Kidney tubule cell (primary cell): Measurements from ENCODE around the gene FAAP100.
"Not testable (repeated sequence)": the region's sequence is repeated elsewhere in the genome, so short reads cannot be mapped to it uniquely, and the experiment has no call there.

ENCODE experiments used
- DNase-seq: peaks from one replicate; pipeline ENCODE4 v3.0.0-alpha.2; 2018; ENCODE audit warnings: low spot score

FAAP100 gene, protein sequence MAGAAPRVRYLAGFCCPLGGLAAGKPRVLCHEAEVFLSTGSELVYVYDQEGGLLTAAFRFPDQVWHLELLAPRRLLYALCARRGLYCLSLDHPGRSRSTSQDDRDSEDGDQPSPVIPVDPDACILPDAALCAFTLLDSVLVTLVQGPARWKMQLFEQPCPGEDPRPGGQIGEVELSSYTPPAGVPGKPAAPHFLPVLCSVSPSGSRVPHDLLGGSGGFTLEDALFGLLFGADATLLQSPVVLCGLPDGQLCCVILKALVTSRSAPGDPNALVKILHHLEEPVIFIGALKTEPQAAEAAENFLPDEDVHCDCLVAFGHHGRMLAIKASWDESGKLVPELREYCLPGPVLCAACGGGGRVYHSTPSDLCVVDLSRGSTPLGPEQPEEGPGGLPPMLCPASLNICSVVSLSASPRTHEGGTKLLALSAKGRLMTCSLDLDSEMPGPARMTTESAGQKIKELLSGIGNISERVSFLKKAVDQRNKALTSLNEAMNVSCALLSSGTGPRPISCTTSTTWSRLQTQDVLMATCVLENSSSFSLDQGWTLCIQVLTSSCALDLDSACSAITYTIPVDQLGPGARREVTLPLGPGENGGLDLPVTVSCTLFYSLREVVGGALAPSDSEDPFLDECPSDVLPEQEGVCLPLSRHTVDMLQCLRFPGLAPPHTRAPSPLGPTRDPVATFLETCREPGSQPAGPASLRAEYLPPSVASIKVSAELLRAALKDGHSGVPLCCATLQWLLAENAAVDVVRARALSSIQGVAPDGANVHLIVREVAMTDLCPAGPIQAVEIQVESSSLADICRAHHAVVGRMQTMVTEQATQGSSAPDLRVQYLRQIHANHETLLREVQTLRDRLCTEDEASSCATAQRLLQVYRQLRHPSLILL

DNA sequence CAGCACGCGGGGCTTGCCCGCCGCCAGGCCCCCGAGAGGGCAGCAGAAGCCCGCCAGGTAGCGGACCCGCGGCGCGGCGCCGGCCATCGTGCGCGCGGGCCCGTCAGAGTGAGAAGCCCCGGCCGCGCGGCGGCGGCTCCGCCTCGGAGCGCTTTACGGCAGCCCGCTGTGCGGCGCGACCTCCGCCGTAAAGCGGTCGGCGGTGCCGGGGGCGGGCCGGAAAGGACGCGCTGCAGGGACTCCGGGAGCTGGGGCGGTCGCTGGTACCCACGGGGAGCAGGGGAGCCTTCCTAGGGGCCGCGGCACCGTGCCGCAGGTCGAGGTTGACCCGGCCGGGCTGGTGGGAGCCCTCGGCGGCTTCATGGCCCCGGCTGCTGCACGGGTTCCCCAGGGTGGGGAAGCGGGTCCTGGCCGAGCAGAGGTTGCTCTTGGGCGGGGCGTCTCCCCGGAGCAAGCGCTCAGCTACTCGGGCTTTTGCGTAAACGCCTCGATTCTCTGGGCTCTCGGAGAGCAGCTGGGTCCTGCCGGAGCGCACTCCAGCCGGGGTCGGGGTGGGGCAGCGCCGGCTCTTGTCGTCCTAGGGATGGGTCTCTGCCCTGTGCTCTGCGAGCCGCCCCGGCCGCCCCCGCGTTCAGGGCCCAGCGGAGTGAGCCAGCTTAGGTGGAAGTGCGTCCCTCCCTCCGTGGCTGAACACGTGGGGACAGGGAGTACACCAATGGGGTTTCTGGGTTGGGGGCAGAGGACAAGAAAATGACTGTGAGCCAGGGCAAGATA, at the start of gene FAAP100:
FAAP100 (minus strand) TSS at position 110 of the 774 bp plus-strand sequence; CDS start at position 87, 23 bp downstream.
- peak; percentile 86 for DNase-seq

DNA sequence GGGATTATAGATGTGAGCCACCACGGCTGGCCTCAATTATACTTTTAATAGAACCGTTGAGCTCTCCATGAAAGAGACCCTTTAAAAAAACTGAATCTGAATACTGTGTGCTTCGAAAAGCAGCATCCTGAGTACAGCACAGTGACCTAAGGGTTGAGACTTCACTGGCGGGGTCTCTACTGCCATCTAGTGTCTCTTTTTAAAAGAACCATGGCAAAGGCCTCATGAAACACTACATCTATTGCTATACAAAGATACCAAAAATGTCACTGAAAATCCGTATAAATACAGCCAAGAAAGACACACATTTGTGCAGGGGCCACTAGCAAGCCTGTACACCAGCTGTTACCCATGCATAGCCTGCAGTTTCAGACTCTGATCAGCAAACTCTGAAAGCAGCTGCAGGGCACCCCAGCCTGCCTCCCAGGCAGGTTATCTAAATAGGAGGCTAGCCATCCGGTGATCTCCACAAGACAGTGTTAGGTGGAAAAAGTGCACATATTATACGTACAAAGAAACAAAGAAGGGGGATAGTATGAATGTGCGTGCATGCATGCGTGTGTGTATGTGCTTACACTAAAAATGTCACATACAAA, 49.5 kb upstream of the FAAP100 start:
- peak; percentile 76 for DNase-seq

DNA sequence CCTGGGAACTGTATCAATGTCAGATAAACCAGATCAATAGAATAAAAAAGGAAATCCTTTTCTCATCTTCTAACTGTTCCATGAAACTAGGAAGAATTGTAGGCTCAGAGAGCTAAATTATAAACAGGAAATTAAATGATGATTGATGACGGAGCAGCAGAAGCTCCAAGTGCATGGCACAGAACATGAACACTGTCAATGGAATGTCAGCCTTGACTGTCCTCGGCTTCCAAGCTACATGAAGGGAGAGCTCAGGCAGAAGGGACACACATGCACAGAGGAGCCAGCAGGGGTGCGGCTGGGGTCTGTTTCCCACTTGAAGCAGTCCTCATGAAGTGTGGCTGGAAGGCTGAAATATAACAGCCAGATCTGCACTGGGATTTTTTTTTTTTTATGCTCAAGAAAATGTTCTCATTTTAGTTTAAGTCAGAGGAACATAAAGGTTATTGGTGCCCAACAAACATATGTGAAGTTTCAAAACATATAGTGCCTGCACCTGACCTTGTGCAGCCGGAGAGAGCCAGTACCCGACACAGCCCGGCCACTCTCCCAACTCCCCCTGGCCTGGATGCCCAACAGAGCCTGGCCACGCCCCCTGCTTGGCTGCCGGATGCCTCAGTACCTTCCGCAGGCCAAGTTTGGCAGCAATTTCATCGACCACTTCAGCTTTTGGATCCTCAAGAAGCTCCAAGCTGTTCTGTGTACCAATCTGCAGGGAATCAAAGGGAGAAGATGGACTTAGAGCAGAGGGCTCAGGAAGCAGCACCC, 47.8 kb upstream of the FAAP100 start:
- peak; percentile 36 for DNase-seq

DNA sequence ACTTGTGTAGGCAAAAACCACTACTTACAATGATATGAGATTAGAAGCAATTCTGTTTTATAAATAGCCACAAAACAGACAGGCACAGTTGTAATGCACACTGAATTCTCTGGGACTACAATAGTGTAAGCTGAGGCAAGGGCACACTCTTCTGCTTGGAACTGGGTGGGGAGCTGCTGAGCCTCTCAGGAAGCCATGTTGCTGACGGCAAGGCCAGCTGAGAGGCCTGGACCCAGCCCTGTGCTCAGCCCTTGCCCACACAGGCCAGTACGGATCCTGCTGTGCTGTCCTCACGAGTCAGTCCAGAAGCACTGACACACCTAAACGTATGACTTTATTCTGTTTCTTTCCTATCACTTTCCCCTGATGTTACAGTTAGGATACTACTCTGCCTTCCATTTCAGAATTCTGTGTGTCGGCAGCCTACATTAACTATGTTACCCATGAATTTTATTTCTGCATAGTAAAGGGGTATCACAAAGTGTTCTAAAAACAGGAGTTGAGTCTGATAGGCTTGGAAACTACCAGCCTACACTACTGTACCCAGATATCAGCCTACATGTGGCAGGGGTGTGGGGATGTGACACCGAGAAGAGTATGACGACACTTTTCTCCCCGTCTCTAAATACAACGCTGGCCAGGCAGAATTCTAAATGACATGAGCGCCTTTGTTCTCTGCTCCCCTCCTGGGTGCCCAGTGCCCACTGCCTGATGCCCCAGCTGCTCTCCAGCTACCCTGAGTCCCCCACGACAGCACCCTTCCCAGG, 41.1 kb upstream of the FAAP100 start:
- DNase-seq = no peak

DNA sequence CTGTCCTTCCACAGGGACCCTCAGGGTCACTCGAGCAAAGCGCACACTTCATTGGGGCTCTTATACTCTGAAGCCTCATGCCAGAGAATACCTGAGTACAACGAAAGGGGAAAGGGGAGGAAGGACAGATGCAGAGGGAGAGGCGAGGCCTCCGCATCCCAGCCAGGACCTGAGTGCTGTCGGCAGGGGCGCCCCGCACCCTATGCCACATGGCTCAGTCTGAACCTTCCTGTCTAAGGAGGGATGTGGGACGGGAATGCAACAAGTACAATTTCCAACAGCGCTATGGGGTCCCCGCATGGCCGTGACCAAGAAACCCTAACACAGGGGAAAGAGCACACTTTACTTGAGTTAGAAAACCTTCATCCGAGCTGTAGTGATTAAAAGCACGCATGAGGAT, 39.8 kb upstream of the FAAP100 start:
- DNase-seq = no peak

DNA sequence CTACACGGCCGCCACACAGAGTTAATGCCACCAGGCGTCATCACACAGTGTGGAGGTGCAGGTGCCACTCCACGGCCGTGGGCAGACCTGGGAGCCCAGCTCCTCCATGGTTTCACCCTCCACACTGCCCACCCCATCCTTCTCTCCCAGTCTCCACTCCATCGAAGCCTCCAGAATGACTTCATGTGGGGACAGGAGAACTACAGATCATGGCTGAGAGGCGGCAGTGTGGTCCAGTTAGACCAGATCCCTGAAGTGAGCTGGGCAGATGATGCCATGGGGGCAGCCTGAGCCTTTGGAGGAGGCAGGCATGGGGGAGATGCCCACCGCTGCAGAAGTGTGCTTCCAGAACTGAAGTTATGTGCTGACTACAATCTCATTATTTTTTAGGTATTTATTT, 38.0 kb upstream of the FAAP100 start:
- DNase-seq = no peak

DNA sequence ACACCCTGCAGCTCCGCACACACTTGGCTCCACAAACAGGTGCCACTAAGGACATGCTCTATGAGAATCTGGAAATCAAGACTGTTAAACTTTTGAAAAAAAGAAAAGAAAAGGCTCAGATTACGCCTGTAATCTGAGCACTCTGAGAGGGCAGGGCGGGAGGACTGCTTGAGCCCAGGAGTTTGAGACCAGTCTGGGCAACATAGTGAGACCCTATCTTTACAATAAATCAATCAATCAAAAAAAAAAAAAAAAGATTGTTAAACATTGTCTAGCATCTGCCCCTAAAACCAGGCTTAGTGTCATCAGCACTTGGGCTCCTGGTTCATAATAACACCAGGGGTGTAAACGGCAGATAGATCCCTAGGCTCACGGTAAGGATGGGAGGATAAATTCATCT, 37.5 kb upstream of the FAAP100 start:
- no peak for DNase-seq

DNA sequence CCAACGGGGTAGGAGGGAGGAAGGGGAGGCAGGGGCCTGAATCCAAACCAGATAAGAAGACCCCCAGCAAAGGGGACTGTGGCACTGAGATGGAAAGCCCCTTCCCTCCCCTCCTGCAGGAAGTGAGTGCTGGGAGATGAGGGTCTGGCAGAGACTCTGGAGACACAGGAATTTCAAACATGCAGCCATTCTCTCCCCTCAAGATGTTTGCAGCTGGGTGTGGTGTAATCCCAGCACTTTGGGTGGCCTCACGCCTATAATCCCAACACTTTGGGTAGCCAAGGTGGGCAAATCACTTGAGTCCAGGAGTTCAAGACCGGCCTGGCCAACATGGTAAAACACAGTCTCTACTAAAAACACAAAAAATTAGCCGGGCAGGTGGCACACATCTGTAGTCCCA, 33.9 kb upstream of the FAAP100 start:
- no peak for DNase-seq

DNA sequence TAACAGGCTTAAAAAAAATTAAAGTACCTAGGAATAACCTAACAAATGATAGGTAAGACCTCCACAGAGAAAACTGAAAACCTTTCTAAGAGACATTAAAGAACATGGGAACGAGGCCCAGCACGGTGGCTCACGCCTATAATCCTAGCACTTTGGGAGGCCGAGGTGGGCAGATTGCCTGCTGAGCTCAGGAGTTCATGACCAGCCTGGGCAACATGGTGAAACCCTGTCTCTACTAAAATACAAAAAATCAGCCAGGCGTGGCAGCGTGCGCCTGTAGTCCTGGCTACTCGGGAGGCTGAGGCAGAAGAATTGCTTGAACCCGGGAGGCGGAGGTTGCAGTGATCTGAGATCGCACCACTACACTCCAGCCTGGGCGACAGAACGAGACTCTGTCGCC, 32.6 kb upstream of the FAAP100 start:
- not testable (repeated sequence) for DNase-seq

DNA sequence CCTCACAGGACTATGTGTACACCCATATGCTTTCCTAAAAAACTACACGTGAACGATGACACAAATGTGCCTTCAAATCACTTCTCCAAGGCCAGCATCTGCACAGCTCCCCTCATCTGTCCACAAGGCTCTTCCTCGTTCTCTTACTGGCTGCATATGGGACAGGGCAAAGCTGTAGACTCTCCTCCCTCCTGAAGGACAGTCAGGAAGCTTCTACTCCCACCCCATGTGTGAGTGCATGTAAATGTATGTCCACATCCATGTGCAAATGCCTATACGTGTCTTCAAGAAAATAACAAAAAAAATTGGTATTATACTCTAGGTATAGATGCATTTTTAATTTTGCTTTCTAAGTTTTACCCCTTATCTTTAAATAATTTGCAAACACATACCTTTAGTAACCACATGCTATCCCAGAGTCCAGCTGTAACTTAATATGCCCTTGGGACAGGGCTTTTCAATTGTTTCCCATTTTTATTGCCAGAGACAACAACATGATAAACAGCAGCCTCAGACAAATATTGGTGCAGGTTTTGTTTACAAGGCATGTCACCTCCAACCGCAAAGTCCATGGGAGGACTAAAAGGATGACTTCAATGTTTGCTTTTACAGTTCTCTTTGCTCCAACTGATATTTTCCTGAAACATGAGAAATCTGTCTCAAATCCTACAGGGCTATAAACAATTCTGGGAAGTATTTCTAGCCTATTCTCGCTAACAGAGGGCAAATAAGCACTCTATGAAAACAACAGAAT, 31.6 kb upstream of the FAAP100 start:
- DNase-seq = no peak

DNA sequence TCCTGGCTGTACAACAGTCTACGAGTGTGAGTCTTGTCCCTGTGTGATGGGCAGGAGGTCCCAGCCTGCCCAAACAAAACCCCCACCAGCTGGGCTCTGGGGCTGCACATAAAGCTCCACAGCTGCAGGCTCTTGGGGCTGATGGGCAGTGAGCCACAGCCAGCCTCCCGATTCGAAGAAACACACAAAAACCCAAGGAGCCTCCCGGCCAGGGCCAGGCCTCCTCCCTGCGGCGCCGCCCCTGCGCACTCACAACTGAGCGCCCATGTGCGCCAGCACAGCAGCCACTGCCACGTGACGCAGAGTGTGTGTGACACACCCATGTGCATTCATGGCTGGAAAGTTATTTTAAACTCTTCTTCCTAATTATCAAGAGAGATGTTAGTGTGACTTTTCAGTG, 30.6 kb upstream of the FAAP100 start:
- DNase-seq = no peak

DNA sequence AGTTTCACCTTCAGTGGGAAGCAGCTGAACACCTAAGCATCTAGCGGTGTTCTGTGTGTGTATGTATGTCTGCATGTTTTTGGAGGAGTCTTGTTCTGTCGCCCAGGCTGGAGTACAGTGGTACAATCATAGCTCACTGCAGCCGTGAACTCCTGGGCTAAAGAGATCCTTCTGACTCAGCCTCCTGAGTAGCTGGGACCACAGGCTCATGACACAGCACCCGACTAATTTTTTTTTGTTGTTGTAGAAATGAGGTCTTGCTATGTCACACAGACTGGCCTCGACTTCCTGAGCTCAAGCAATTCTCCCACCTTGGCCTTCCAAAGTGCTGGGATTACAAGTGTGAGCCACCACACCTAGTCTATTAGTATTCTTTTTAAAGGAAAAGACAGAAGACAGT, 30.2 kb upstream of the FAAP100 start:
- peak; percentile 68 for DNase-seq

DNA sequence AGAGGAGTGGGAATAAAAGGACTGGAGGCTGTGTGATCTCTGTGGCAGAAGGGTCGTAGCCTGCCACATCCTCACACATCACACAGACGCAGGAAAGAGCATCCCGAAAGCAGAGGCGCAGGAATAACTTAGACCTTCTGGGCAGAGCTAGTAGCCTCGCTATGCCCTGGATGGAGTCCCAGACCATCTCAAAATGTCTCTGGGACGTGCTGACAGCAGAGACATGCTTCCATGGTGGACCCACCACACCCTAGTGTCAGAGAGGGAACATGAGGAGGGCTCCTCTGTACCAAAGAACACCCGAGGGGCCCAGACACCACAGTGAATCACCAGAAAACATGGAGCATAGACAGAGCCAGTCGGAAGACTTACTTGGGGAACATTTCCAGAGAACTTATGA, 29.6 kb upstream of the FAAP100 start:
- no peak for DNase-seq

DNA sequence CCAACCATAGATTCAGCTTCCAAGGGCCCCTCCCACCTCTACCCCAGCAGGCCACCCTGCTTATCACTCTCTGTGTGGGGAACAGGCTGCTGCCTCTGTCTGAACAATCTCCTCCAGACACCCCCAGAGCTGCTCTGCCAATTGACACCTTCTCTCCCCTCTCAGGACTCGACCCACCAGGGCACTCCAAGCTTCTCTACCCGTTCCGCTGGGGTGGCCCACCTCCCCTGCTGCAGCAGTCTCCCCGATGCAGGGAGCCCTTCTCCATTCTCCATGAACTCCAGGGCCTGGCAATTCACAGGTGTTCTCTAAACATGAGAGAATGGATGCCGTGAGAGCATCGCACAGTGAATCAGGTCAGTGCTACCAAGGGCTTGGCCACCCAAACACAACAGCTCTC, 28.3 kb upstream of the FAAP100 start:
- no peak for DNase-seq

DNA sequence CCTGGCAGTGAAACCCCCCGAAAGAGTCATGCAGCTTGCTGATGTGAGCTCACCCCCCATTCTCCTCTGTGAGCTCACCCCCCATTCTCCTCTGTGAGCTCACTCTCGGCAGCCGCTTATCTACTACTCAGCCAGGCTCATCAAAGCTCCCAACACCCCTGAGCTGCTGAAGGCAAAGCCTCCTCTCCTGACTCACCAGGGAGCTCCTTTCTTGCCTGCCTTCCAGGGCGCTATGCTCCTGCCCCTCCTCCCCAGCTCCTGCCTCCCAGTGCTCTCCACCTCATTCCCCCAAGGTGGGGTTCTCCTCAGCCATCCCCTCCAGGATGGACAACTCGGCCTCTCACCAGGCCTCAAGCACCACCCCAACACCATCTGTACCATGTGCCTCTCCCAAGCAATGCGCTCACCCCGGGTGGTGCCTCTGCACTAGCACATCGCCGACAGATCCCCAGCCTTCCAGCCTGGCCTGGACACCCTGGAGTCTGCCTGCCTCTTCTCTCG, 27.7 kb upstream of the FAAP100 start:
- DNase-seq = peak; percentile 50

DNA sequence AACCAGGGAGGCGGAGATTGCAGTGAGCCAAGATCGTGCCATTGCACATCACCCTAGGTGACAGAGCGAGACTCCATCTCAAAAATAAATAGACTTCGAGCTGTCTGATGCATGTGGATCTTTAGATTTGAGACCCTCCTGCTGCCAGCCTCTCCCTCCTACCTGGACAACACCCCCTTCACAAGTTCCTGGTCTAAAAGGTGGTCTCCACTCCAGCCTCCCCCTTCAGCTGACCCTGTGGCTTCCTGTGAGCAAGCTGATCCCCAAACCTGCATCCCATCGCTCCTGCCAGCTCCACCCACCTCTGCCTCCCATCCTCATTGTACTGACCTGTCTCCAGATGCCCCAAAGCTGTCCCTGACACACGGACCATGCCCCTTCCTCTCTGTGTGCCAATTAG, 27.1 kb upstream of the FAAP100 start:
- no peak for DNase-seq

DNA sequence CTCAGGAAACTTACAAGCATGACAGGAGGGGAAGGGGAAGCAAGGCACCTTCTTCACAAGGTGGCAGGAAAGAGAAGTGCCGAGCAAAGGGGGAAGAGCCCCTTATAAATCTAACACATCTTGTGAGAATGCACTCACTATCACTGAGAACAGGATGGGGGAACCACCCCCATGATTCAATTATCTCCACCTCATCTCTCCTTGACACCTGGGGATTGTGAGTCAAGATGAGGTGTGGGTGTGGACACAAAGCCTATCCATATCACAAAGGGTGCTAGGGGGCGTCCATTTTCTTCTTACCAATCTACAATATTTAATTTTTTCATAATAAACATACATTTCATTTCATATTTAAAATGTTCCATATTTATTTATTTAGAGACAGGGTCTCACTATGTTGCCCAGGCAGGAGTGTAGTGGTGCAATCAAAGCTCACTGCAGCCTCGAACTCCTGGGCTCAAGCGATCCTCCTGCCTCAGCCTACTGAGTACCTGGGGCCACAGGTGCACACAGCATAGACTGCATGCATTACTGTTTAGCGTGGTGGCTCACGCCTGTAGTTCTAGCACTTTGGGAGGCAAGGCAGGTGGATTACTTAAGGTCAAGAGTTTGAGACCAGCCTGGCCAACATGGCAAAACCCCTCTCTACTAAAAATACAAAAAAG, 26.5 kb upstream of the FAAP100 start:
- DNase-seq = peak; percentile 28

DNA sequence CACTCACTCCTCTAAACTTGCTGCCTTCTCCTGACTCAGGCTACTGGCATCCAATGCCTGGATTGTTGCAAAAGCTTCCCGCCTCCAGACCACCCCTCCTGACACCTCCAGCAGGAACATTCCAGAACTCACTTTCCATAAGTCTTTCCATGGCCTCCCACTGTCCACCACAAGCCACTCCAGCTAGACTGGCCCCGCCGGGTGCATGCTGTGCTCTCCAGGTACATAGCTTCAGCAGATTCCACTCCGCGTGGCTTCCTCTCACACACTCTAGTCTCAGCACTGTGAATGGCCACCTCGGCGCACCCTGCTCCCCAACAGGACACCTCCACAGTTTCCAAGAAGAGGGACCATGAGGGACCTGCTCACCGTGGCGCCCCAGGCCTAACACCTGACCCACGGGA, 25.9 kb upstream of the FAAP100 start:
- DNase-seq = peak; percentile 47
